DOHH2 (cell line): ENCODE data around the gene LAT.
"Not testable (repeated sequence)": the region's sequence is repeated elsewhere in the genome, so short reads cannot be mapped to it uniquely, and the experiment has no call there.

Source experiments
- H3F3A ChIP-seq: fragments of 200-600 bp; sonication (generic), shearing (Covaris generic); 2 replicates; pipeline ENCODE4 v1.6.0; 2016; ENCODE audit warnings: antibody characterized with exemption, mild to moderate bottlenecking; ENCODE audit not compliant: control insufficient read depth, insufficient read depth
- H3K27ac ChIP-seq: fragments of 200-600 bp; sonication (generic); 2 replicates; pipeline ENCODE4 v1.5.1; 2014; ENCODE audit warnings: low read depth, mild to moderate bottlenecking, low read length, moderate library complexity
- H3K27me3 ChIP-seq: fragments of 200-600 bp; sonication (generic); 2 replicates; pipeline ENCODE4 v1.6.1; 2014; ENCODE audit warnings: mild to moderate bottlenecking, low read length, mixed read lengths; ENCODE audit not compliant: control insufficient read depth
- H3K36me3 ChIP-seq: fragments of 200-600 bp; sonication (generic); 2 replicates; pipeline ENCODE4 v1.6.1; 2014; ENCODE audit warnings: mild to moderate bottlenecking, low read length, moderate library complexity, mixed read lengths; ENCODE audit not compliant: control insufficient read depth
- H3K4me1 ChIP-seq: fragments of 200-600 bp; sonication (generic); 2 replicates; pipeline ENCODE4 v1.6.1; 2014; ENCODE audit warnings: mild to moderate bottlenecking, low read length, mixed read lengths; ENCODE audit not compliant: control insufficient read depth
- H3K4me2 ChIP-seq: fragments of 200-600 bp; sonication (generic); 2 replicates; pipeline ENCODE4 v1.6.0; 2014; ENCODE audit warnings: mild to moderate bottlenecking, low read length, moderate library complexity
- H3K4me3 ChIP-seq: fragments of 200-600 bp; sonication (generic); 2 replicates; pipeline ENCODE4 v1.5.1; 2014; ENCODE audit warnings: mild to moderate bottlenecking, low read length, mixed read lengths
- H3K79me2 ChIP-seq: fragments of 200-600 bp; sonication (generic); 2 replicates; pipeline ENCODE4 v1.6.1; 2014; ENCODE audit warnings: mild to moderate bottlenecking, low read length, mixed read lengths; ENCODE audit not compliant: control insufficient read depth
- H3K9me2 ChIP-seq: fragments of 200-600 bp; sonication (generic); replicated peaks from 2 replicates; pipeline ENCODE4 v1.6.1; 2014; ENCODE audit warnings: mild to moderate bottlenecking, low read length, mixed read lengths; ENCODE audit not compliant: control insufficient read depth
- H3K9me3 ChIP-seq: fragments of 200-600 bp; sonication (generic); 2 replicates; pipeline ENCODE4 v1.6.1; 2014; ENCODE audit warnings: antibody characterized with exemption, low read length, mixed read lengths; ENCODE audit not compliant: control insufficient read depth, insufficient read depth
- H4K20me1 ChIP-seq: fragments of 200-600 bp; sonication (generic); 2 replicates; pipeline ENCODE4 v1.6.0; 2014; ENCODE audit warnings: low read depth, mild to moderate bottlenecking, antibody characterized with exemption, low read length, moderate library complexity; ENCODE audit not compliant: control insufficient read depth, insufficient read depth
- CTCF ChIP-seq: fragments of 200-600 bp; sonication (generic); IDR thresholded peaks from one replicate; pipeline ENCODE4 v1.5.1; 2014; ENCODE audit warnings: antibody characterized with exemption, mild to moderate bottlenecking, low read depth, low read length; ENCODE audit not compliant: poor library complexity, severe bottlenecking
- EZH2phosphoT487 ChIP-seq: fragments of 200-600 bp; sonication (generic); IDR thresholded peaks from 2 replicates; pipeline ENCODE4 v1.6.1; 2017; ENCODE audit warnings: borderline replicate concordance, mild to moderate bottlenecking, antibody characterized with exemption, low read length, moderate library complexity, mixed read lengths

The LAT gene

GRCh38 chr16:28998837-28999236 lies 14.0 kb downstream of the LAT start:
- TF ChIP-seq EZH2phosphoT487: no peak
- TF ChIP-seq CTCF: no peak
- H3K9me3 ChIP-seq: no peaks in the 10 kb centered on the region
- H3K9me2 ChIP-seq: no peaks in the 10 kb centered on the region
- H3K27ac ChIP-seq: no peak overlapping the region
- no peaks in the 10 kb centered on the region for H3K79me2 ChIP-seq
- no peaks in the 10 kb centered on the region for H3F3A ChIP-seq
- H3K4me1 ChIP-seq: peaks cover 5% of the 10 kb centered on the region; the same call in 1 of the 2 replicates
- H3K4me2 ChIP-seq: no peak overlapping the region
- H4K20me1 ChIP-seq: no peaks in the 10 kb centered on the region
- H3K27me3 ChIP-seq: no peaks in the 10 kb centered on the region; the same call in 1 of the 2 replicates
- H3K36me3 ChIP-seq: no peaks in the 10 kb centered on the region
- no peak overlapping the region for H3K4me3 ChIP-seq

GRCh38 chr16:28999577-28999976 lies 14.7 kb downstream of the LAT start:
- H4K20me1 ChIP-seq: no peaks in the 10 kb centered on the region
- no peaks in the 10 kb centered on the region for H3K79me2 ChIP-seq
- no peaks in the 10 kb centered on the region; the same call in 1 of the 2 replicates for H3K27me3 ChIP-seq
- H3K9me2 ChIP-seq: no peaks in the 10 kb centered on the region
- H3F3A ChIP-seq: no peaks in the 10 kb centered on the region
- H3K27ac ChIP-seq: no peak overlapping the region
- TF ChIP-seq EZH2phosphoT487: no peak
- TF ChIP-seq CTCF: no peak
- no peak overlapping the region for H3K4me3 ChIP-seq
- H3K36me3 ChIP-seq: no peaks in the 10 kb centered on the region
- no peaks in the 10 kb centered on the region for H3K9me3 ChIP-seq
- peaks cover 5% of the 10 kb centered on the region; the same call in 1 of the 2 replicates for H3K4me1 ChIP-seq
- H3K4me2 ChIP-seq: no peak overlapping the region

- no peaks in the 10 kb centered on the region for H3K36me3 ChIP-seq
- peaks cover 5% of the 10 kb centered on the region; the same call in 1 of the 2 replicates for H3K4me1 ChIP-seq
- TF ChIP-seq CTCF (no peak), EZH2phosphoT487 (no peak)
- H3K9me3 ChIP-seq: no peaks in the 10 kb centered on the region
- no peaks in the 10 kb centered on the region for H3K9me2 ChIP-seq
- no peaks in the 10 kb centered on the region for H4K20me1 ChIP-seq
- no peaks in the 10 kb centered on the region for H3K79me2 ChIP-seq
- H3K4me2 ChIP-seq: no peak overlapping the region
- H3F3A ChIP-seq: no peaks in the 10 kb centered on the region
- H3K27ac ChIP-seq: no peak overlapping the region
- H3K27me3 ChIP-seq: no peaks in the 10 kb centered on the region; the same call in 1 of the 2 replicates
- no peak overlapping the region for H3K4me3 ChIP-seq
These were observed 15.2 kb downstream of the LAT start for GRCh38 chr16:29000019-29000418.

GRCh38 chr16:29004496-29005139 lies 19.8 kb downstream of the LAT start:
- not testable (repeated sequence) for H3K27ac ChIP-seq, H3K4me3 ChIP-seq, H3K4me1 ChIP-seq, H3K9me3 ChIP-seq, H3F3A ChIP-seq, H4K20me1 ChIP-seq, H3K36me3 ChIP-seq, H3K79me2 ChIP-seq, H3K9me2 ChIP-seq, H3K4me2 ChIP-seq, H3K27me3 ChIP-seq
